ENCODE measurements around the gene TRAF4.
A peak's percentile ranks its signal among the peaks of the same experiment; 100 is the strongest.
"Not testable (repeated sequence)": the region's sequence is repeated elsewhere in the genome, so short reads cannot be mapped to it uniquely, and the experiment has no call there.

The TRAF4 gene

GRCh38 chr17:28748852-28749515 lies 5.2 kb downstream of the TRAF4 start:
- DNase-seq (ENCODE audit: low spot score): no peak

GRCh38 chr17:28749516-28750177 lies 5.8 kb downstream of the TRAF4 start:
- DNase-seq (ENCODE audit: low spot score): no peak

GRCh38 chr17:28750178-28751047 lies 6.6 kb downstream of the TRAF4 start:
- DNase-seq (ENCODE audit: low spot score): peak; percentile 83

GRCh38 chr17:28751600-28752366 lies 8.0 kb downstream of the TRAF4 start:
- no peak for DNase-seq (ENCODE audit: low spot score)

GRCh38 chr17:28755486-28755885 lies 11.7 kb downstream of the TRAF4 start:
- DNase-seq (ENCODE audit: low spot score): no peak

GRCh38 chr17:28756049-28756804 lies 12.4 kb downstream of the TRAF4 start:
- DNase-seq (ENCODE audit: low spot score): no peak

GRCh38 chr17:28758411-28759121 lies 14.8 kb downstream of the TRAF4 start:
- no peak for DNase-seq (ENCODE audit: low spot score)

GRCh38 chr17:28759256-28759865 lies 15.6 kb downstream of the TRAF4 start:
- DNase-seq (ENCODE audit: low spot score): no peak

GRCh38 chr17:28760601-28761562 lies 17.1 kb downstream of the TRAF4 start:
- DNase-seq (ENCODE audit: low spot score): no peak

- no peak for DNase-seq (ENCODE audit: low spot score)
Observed at GRCh38 chr17:28763137-28763799, 19.5 kb downstream of the TRAF4 start.

GRCh38 chr17:28763804-28764266 lies 20.0 kb downstream of the TRAF4 start:
- DNase-seq (ENCODE audit: low spot score): peak; percentile 71

GRCh38 chr17:28765038-28765437 lies 21.2 kb downstream of the TRAF4 start:
- DNase-seq (ENCODE audit: low spot score): no peak

GRCh38 chr17:28773736-28774135 lies 29.9 kb downstream of the TRAF4 start:
- no peak for DNase-seq (ENCODE audit: low spot score)

- DNase-seq (ENCODE audit: low spot score): no peak
Observed at GRCh38 chr17:28774206-28774605, 30.4 kb downstream of the TRAF4 start.

GRCh38 chr17:28777178-28777577 lies 33.4 kb downstream of the TRAF4 start:
- DNase-seq (ENCODE audit: low spot score): no peak

GRCh38 chr17:28779601-28780000 lies 35.8 kb downstream of the TRAF4 start:
- DNase-seq (ENCODE audit: low spot score): not testable (repeated sequence)

GRCh38 chr17:28783161-28783560 lies 39.4 kb downstream of the TRAF4 start:
- DNase-seq (ENCODE audit: low spot score): no peak

GRCh38 chr17:28788100-28788499 lies 44.3 kb downstream of the TRAF4 start:
- DNase-seq (ENCODE audit: low spot score): no peak
